GM21447 (cell line): ENCODE results near the gene CCDC86.
A peak's percentile ranks its signal among the peaks of the same experiment; 100 is the strongest.

Experiments used
- ATAC-seq: cut with Tn5 transposase; IDR thresholded peaks from one replicate; pipeline ENCODE4 v1.9.1; 2021; ENCODE audit not compliant: unreplicated experiment

Gene CCDC86

GRCh38 chr11:60868682-60869450 lies 27.0 kb downstream of the CCDC86 start:
- no peak for ATAC-seq

GRCh38 chr11:60869451-60869825 lies 27.5 kb downstream of the CCDC86 start:
- no peak for ATAC-seq

DNA sequence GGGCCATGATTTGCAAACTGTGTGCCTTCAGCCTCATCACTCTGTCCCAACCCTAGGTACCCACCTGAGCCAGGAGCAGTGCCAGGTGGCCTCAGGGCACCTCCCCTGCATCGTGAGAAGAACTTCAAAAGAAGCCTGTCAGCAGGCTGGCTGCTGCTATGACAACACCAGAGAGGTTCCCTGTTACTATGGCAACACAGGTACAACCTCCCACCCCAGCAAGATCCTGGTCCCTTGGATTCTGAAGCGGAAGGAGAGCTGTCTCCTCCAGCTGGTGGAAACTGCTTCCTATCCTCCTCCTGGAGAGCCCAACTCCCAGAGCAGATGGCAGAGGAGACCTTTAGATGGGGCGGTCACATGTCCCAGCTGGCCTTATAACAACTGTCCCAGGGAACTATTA lies 28.4 kb downstream of the CCDC86 start:
- ATAC-seq, result no peak

- no peak for ATAC-seq
These were observed 28.9 kb downstream of the CCDC86 start for GRCh38 chr11:60870733-60871377.

DNA sequence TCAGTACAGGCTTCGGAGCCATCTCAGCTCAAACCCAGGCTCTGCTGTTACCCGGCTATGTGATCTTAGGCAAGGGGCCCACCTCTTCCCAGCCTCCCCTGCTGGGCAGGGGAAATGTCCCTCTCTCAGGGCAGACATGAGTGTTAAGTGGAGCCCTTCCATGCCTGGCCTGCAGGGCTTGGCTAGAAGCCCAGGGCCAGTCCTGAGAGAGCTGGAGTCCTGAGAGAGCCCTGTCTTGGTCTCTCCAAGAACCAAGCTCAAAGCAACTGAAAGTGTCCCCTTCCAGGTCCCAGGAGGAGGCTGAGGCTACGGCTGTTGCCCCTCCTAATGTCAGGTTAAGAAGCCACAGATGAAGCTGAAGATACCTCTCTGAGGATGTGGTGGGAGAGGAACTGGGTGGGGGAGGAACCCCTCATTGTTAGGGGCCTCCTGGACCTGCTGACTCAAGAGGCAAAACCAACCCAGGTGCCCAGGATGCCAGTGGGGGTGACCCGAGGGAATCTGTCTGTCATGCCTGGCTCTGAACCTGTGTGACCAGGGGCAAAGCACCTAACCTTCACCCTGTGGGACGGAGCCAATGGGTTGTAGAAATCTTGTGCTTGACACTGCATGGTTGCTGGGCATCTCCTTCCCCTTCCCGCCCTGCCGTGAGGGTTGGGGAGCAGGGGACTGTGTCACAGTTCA lies 29.6 kb downstream of the CCDC86 start:
- no peak for ATAC-seq

DNA sequence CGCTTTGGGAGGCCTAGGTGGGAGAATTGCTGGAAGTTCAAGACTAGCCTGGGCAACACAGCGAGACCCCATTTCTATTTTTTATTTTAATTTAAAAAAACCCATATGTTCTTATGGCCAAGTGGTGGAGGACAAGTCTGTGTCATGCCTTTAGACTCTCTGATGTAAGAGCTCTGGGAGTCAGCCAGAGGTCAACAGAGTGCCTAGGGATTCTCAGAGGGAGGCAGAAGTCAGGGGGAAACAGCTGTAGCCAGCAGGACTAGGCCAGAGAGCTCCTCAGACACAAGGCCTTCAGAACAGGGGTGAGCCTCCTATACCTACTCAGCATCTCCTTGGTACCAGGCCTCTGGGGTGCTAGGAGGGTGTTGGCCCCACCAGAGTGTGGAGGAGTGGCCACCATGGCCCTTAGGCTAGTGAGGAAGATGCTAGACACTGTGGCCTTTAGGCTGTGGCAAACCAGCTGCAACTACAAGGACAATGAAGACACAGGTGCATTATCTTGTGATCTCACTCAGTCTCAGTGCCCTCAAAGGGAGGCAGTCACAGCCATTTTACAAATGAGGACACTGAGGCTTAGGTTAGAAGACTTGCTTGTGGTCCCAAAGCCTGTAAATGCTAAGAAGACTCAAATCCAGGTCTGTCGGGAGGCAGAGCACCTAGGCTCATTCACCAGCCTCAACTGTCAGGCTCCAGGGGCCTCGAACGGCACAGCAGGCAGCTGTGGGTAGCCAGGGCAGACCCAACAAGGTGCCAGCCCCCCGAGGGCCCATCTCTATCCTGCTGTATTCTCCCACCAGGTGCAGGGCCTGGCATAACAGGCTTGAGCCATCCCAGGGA lies 30.4 kb downstream of the CCDC86 start:
- ATAC-seq, result no peak

- no peak for ATAC-seq
These were observed 31.1 kb downstream of the CCDC86 start for GRCh38 chr11:60872961-60873524.

GRCh38 chr11:60873533-60873932 lies 31.6 kb downstream of the CCDC86 start:
- ATAC-seq, result no peak

- ATAC-seq, result no peak
These were observed 32.8 kb downstream of the CCDC86 start for GRCh38 chr11:60874421-60875365.

- no peak for ATAC-seq
These were observed 33.7 kb downstream of the CCDC86 start for GRCh38 chr11:60875366-60876167.

GRCh38 chr11:60876168-60876485 lies 34.2 kb downstream of the CCDC86 start:
- no peak for ATAC-seq

DNA sequence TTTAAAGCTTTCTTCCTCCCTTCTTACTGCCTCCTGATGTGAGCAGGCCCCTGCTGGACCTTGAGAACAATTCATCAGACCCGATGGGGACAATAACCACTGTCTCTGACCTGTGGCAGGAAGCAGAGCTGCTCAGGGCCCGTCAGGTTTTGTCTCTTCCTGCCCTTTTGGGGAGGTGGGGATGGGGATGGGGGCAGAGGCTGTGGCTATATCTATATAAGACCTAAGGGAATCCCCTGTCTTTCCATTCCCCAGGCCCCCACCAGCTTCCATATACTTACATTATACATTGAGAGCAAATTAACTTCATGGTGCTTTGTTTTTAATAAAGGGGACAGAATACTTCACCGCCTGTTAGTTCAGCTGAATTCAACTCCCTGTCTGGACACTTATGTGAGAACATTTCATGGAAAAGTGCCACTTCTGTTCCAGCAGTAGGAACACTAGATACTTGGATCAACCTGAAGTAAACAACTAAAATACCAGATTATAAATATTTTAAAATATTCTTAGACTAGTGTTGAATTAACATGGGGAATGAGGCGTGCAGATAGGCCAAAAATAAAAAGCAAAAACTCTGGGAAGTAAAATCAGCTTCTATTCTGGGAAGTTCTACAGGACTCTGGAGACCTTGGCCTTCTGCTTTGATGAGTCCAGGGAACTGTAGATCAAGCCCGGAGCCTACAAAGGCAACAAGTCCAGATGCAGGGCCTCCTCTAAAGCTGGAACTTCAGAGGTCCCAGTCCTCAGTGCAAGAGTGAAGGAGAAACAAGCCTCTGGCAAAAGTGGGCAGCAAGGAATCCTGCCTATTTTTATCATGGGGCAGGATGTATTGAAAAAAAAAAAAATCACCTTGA lies 36.6 kb downstream of the CCDC86 start:
- ATAC-seq, result no peak

DNA sequence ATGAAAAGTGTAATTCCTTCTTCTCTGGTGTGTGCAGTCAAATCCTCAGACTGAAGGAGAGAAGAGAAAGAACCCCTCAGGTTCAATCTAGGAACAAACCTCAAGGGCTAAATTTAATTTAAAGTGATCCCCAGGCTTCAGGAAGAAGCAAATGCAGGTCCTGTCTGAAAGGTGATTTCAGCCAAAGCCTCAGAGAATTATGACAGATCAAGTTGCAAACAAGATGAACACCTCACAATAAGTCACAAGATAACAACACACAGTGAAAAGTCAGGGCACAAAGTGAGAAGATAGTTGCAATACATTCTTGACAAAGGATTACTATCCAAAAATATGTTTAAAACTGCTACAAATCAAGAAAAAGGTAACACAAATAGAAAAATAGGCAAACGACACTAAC lies 37.2 kb downstream of the CCDC86 start:
- no peak for ATAC-seq

GRCh38 chr11:60879971-60880588 lies 38.2 kb downstream of the CCDC86 start:
- ATAC-seq, result no peak

GRCh38 chr11:60880643-60881282 lies 38.9 kb downstream of the CCDC86 start:
- ATAC-seq, result no peak

- ATAC-seq, result peak; percentile 66
These were observed 45.6 kb downstream of the CCDC86 start for GRCh38 chr11:60887556-60887955.

DNA sequence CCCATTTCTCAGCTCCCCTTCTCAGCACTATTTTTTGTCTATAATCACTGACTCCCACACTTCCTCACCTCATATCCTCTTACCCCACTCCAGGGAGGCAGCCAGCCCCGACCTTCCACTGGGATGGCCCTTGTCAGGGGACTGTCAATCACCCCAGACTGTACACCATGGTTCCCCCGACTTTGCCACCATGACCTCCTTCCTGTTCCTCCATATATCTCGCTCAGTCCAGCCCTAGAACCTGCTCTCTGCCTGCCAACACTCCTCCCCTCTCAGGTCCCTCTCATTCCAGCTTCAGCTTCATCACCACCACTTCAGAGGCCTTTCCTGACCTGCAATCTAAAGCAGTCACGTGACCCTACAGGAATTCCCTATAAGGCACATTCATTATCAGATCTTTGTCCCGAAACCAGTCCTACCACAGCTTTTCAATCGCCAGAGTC lies 48.0 kb downstream of the CCDC86 start:
- ATAC-seq, result no peak
